GM23338 (cell line): ENCODE measurements around the gene FAM9A. TPM values are rescaled to one million over a fixed set of nuclear protein-coding genes. Genes with fewer than 3 reads are reported as not detected.

Source experiments
- ATAC-seq: fragments of 200-7000 bp; cut with Tn5 transposase; 3 replicates; pipeline ENCODE4 v1.9.1; 2020
- DNase-seq: peaks from one replicate; pipeline ENCODE4 v3.0.0-alpha.2; 2015; ENCODE audit warnings: low spot score
- H2AFZ ChIP-seq: fragments of 200-600 bp; sonication (generic); 2 replicates; pipeline ENCODE4 v1.8.0; 2016; ENCODE audit warnings: antibody characterized with exemption, mild to moderate bottlenecking, moderate library complexity
- H3F3A ChIP-seq: fragments of 200-600 bp; sonication (generic); replicated peaks from 2 replicates; pipeline ENCODE4 v1.8.0; 2017; ENCODE audit warnings: antibody characterized with exemption, mixed run types, low read depth
- H3K27ac ChIP-seq: fragments of 200-600 bp; sonication (generic); 2 replicates; pipeline ENCODE4 v1.6.1; 2016; ENCODE audit warnings: low read depth
- H3K27me3 ChIP-seq: fragments of 200-600 bp; sonication (generic); 2 replicates; pipeline ENCODE4 v1.8.0; 2016; ENCODE audit warnings: mild to moderate bottlenecking, mixed run types, moderate library complexity; ENCODE audit not compliant: insufficient read depth
- H3K36me3 ChIP-seq: fragments of 200-600 bp; sonication (generic); 2 replicates; pipeline ENCODE4 v1.8.0; 2016; ENCODE audit warnings: mild to moderate bottlenecking; ENCODE audit not compliant: insufficient read depth
- H3K4me1 ChIP-seq: fragments of 200-600 bp; sonication (generic); 2 replicates; pipeline ENCODE4 v1.8.0; 2016; ENCODE audit warnings: mild to moderate bottlenecking, moderate library complexity; ENCODE audit not compliant: insufficient read depth
- H3K4me2 ChIP-seq: fragments of 200-600 bp; sonication (generic); 2 replicates; pipeline ENCODE4 v1.7.1; 2017; ENCODE audit warnings: mixed run types
- H3K4me3 ChIP-seq: fragments of 200-600 bp; sonication (generic); 2 replicates; pipeline ENCODE4 v1.6.1; 2016; ENCODE audit warnings: mixed run types
- H3K79me2 ChIP-seq: fragments of 200-600 bp; sonication (generic); replicated peaks from 2 replicates; pipeline ENCODE4 v1.8.0; 2017; ENCODE audit warnings: mild to moderate bottlenecking; ENCODE audit not compliant: insufficient read depth
- H3K9me2 ChIP-seq: fragments of 200-600 bp; sonication (generic); 2 replicates; pipeline ENCODE4 v1.8.0; 2017; ENCODE audit not compliant: insufficient read depth
- H4K20me1 ChIP-seq: fragments of 200-600 bp; sonication (generic); replicated peaks from 2 replicates; pipeline ENCODE4 v1.8.0; 2017; ENCODE audit warnings: mild to moderate bottlenecking; ENCODE audit not compliant: insufficient read depth
- H3K27ac Mint-ChIP-seq: 2 replicates; pipeline ENCODE4 v1.8.0; 2020; ENCODE audit warnings: inconsistent platforms, mild to moderate bottlenecking, moderate library complexity, mixed read lengths
- H3K27me3 Mint-ChIP-seq: 3 replicates; pipeline ENCODE4 v1.8.0; 2022; ENCODE audit warnings: low read depth, mild to moderate bottlenecking, moderate library complexity, mixed read lengths, inconsistent platforms; ENCODE audit not compliant: insufficient read depth, poor library complexity
- H3K36me3 Mint-ChIP-seq: 3 replicates; pipeline ENCODE4 v1.8.0; 2021; ENCODE audit warnings: low read depth, mild to moderate bottlenecking, inconsistent platforms, moderate library complexity, mixed read lengths
- H3K4me1 Mint-ChIP-seq: 3 replicates; pipeline ENCODE4 v1.8.0; 2020; ENCODE audit warnings: mild to moderate bottlenecking, inconsistent platforms, mixed read lengths
- H3K4me3 Mint-ChIP-seq: 3 replicates; pipeline ENCODE4 v1.8.0; 2021; ENCODE audit warnings: moderate library complexity, mild to moderate bottlenecking, inconsistent platforms, mixed read lengths
- H3K9me3 Mint-ChIP-seq: 3 replicates; pipeline ENCODE4 v1.8.0; 2020; ENCODE audit warnings: moderate library complexity, mild to moderate bottlenecking, inconsistent platforms, mixed read lengths
- CREB1 ChIP-seq: fragments of 250-450 bp; sonication (Bioruptor Pico); IDR thresholded peaks from 2 replicates; pipeline ENCODE4 v1.5.0; 2020; ENCODE audit warnings: low read depth, mild to moderate bottlenecking, moderate library complexity
- EZH2 ChIP-seq: fragments of 200-600 bp; sonication (generic); IDR thresholded peaks from one replicate; pipeline ENCODE4 v1.8.0; 2017; ENCODE audit warnings: antibody characterized with exemption, mild to moderate bottlenecking, low read depth; ENCODE audit not compliant: unreplicated experiment
- EZH2phosphoT487 ChIP-seq: fragments of 200-600 bp; sonication (generic); IDR thresholded peaks from one replicate; pipeline ENCODE4 v1.8.1; 2018; ENCODE audit warnings: antibody characterized with exemption; ENCODE audit not compliant: unreplicated experiment
- JUNB ChIP-seq: IDR thresholded peaks from one replicate; pipeline ENCODE4 v1.6.1; 2016; ENCODE audit warnings: antibody characterized with exemption; ENCODE audit not compliant: unreplicated experiment
- NANOG ChIP-seq: IDR thresholded peaks from 2 replicates; pipeline ENCODE4 v1.6.1; 2016; ENCODE audit warnings: antibody characterized with exemption, borderline replicate concordance
- POLR2AphosphoS5 ChIP-seq: IDR thresholded peaks from 2 replicates; pipeline ENCODE4 v1.6.1; 2016; ENCODE audit warnings: antibody characterized with exemption, low read depth
- REST ChIP-seq: IDR thresholded peaks from one replicate; pipeline ENCODE4 v1.6.1; 2018; ENCODE audit warnings: antibody characterized with exemption; ENCODE audit not compliant: unreplicated experiment
- STAT1 ChIP-seq: IDR thresholded peaks from one replicate; pipeline ENCODE4 v1.6.1; 2016; ENCODE audit warnings: antibody characterized with exemption; ENCODE audit not compliant: unreplicated experiment
- ZNF114 ChIP-seq: fragments of 250-450 bp; sonication (Bioruptor Pico); IDR thresholded peaks from 2 replicates; pipeline ENCODE4 v1.5.0; 2020; ENCODE audit warnings: mild to moderate bottlenecking, moderate library complexity
- ZNF331 ChIP-seq: fragments of 250-450 bp; sonication (Bioruptor Pico); IDR thresholded peaks from 2 replicates; pipeline ENCODE4 v1.5.0; 2020; ENCODE audit warnings: low read depth, mild to moderate bottlenecking, moderate library complexity
- polyA plus RNA-seq: library from polyadenylated mRNA; unstranded; fragments of >200 nt; fragmentation: Nextera tagmentation; extraction: Ambion mirVana; gene quantifications from 2 replicates; pipeline ENCODE4 v1.2.1, GENCODE V29; 2016
- total RNA-seq: library from RNA; depleted of rRNA; stranded (reverse); fragments of >200 nt; shearing (Covaris generic); gene quantifications from 2 replicates; pipeline ENCODE4 v1.2.3, GENCODE V29; 2014
- TF ChIP-seq, protein P1 (sequence below): IDR thresholded peaks from 2 replicates; pipeline ENCODE4 v1.6.1; 2016; ENCODE audit warnings: antibody characterized with exemption
- TF ChIP-seq, protein P2 (sequence below), 2 experiments: fragments of 200-600 bp in 1 of 2; sonication (generic) in 1 of 2; conservative IDR thresholded peaks; 2 replicates each; pipeline versions ENCODE4 v1.5.1 to v1.6.1; 2016 to 2017; ENCODE audit warnings: antibody characterized with exemption in 2 of 2, low read depth in 2 of 2, mild to moderate bottlenecking in 2 of 2, moderate library complexity in 1 of 2
- TF ChIP-seq, protein P3 (sequence below): fragments of 250-450 bp; sonication (Bioruptor Pico); IDR thresholded peaks from 2 replicates; pipeline ENCODE4 v1.5.0; 2020; ENCODE audit warnings: mild to moderate bottlenecking, moderate library complexity

The FAM9A gene
- total and polyA plus RNA-seq, 2 experiments from 2014 or later: not detected

GRCh38 chrX:8808661-8809060 lies 7.5 kb upstream of the FAM9A start:
- Mint-ChIP-seq H3K27me3 (peaks cover 2% of the 10 kb centered on the region), H3K36me3 (no peaks in the 10 kb centered on the region), H3K27ac (no peak overlapping the region), H3K4me1 (no peaks in the 10 kb centered on the region), H3K9me3 (no peaks in the 10 kb centered on the region), H3K4me3 (no peak overlapping the region)
- Histone ChIP-seq H3K4me2 (no peak overlapping the region), H3K27me3 (no peaks in the 10 kb centered on the region), H3K4me3 (no peak overlapping the region), H4K20me1 (no peaks in the 10 kb centered on the region), H3F3A (no peaks in the 10 kb centered on the region), H3K9me2 (no peaks in the 10 kb centered on the region), H2AFZ (no peak overlapping the region), H3K36me3 (no peaks in the 10 kb centered on the region), H3K79me2 (no peaks in the 10 kb centered on the region), H3K27ac (no peak overlapping the region), H3K4me1 (no peaks in the 10 kb centered on the region)
- DNase-seq: no peak
- ATAC-seq: no peak
- TF ChIP-seq, protein P1, sequence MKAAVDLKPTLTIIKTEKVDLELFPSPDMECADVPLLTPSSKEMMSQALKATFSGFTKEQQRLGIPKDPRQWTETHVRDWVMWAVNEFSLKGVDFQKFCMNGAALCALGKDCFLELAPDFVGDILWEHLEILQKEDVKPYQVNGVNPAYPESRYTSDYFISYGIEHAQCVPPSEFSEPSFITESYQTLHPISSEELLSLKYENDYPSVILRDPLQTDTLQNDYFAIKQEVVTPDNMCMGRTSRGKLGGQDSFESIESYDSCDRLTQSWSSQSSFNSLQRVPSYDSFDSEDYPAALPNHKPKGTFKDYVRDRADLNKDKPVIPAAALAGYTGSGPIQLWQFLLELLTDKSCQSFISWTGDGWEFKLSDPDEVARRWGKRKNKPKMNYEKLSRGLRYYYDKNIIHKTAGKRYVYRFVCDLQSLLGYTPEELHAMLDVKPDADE: no peak
- TF ChIP-seq ZNF331 (CRISPR knock-in tag) (no peak), ZNF114 (CRISPR knock-in tag) (no peak), POLR2AphosphoS5 (no peak), EZH2phosphoT487 (no peak), CREB1 (CRISPR knock-in tag) (no peak), STAT1 (no peak), JUNB (no peak), REST (no peak), NANOG (no peak), EZH2 (no peak)
- TF ChIP-seq, protein P2, sequence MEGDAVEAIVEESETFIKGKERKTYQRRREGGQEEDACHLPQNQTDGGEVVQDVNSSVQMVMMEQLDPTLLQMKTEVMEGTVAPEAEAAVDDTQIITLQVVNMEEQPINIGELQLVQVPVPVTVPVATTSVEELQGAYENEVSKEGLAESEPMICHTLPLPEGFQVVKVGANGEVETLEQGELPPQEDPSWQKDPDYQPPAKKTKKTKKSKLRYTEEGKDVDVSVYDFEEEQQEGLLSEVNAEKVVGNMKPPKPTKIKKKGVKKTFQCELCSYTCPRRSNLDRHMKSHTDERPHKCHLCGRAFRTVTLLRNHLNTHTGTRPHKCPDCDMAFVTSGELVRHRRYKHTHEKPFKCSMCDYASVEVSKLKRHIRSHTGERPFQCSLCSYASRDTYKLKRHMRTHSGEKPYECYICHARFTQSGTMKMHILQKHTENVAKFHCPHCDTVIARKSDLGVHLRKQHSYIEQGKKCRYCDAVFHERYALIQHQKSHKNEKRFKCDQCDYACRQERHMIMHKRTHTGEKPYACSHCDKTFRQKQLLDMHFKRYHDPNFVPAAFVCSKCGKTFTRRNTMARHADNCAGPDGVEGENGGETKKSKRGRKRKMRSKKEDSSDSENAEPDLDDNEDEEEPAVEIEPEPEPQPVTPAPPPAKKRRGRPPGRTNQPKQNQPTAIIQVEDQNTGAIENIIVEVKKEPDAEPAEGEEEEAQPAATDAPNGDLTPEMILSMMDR (conservative IDR thresholded peaks at IDR 0.05; ENCODE audit: low read depth in 2 of 2): no peak
- TF ChIP-seq, protein P3, sequence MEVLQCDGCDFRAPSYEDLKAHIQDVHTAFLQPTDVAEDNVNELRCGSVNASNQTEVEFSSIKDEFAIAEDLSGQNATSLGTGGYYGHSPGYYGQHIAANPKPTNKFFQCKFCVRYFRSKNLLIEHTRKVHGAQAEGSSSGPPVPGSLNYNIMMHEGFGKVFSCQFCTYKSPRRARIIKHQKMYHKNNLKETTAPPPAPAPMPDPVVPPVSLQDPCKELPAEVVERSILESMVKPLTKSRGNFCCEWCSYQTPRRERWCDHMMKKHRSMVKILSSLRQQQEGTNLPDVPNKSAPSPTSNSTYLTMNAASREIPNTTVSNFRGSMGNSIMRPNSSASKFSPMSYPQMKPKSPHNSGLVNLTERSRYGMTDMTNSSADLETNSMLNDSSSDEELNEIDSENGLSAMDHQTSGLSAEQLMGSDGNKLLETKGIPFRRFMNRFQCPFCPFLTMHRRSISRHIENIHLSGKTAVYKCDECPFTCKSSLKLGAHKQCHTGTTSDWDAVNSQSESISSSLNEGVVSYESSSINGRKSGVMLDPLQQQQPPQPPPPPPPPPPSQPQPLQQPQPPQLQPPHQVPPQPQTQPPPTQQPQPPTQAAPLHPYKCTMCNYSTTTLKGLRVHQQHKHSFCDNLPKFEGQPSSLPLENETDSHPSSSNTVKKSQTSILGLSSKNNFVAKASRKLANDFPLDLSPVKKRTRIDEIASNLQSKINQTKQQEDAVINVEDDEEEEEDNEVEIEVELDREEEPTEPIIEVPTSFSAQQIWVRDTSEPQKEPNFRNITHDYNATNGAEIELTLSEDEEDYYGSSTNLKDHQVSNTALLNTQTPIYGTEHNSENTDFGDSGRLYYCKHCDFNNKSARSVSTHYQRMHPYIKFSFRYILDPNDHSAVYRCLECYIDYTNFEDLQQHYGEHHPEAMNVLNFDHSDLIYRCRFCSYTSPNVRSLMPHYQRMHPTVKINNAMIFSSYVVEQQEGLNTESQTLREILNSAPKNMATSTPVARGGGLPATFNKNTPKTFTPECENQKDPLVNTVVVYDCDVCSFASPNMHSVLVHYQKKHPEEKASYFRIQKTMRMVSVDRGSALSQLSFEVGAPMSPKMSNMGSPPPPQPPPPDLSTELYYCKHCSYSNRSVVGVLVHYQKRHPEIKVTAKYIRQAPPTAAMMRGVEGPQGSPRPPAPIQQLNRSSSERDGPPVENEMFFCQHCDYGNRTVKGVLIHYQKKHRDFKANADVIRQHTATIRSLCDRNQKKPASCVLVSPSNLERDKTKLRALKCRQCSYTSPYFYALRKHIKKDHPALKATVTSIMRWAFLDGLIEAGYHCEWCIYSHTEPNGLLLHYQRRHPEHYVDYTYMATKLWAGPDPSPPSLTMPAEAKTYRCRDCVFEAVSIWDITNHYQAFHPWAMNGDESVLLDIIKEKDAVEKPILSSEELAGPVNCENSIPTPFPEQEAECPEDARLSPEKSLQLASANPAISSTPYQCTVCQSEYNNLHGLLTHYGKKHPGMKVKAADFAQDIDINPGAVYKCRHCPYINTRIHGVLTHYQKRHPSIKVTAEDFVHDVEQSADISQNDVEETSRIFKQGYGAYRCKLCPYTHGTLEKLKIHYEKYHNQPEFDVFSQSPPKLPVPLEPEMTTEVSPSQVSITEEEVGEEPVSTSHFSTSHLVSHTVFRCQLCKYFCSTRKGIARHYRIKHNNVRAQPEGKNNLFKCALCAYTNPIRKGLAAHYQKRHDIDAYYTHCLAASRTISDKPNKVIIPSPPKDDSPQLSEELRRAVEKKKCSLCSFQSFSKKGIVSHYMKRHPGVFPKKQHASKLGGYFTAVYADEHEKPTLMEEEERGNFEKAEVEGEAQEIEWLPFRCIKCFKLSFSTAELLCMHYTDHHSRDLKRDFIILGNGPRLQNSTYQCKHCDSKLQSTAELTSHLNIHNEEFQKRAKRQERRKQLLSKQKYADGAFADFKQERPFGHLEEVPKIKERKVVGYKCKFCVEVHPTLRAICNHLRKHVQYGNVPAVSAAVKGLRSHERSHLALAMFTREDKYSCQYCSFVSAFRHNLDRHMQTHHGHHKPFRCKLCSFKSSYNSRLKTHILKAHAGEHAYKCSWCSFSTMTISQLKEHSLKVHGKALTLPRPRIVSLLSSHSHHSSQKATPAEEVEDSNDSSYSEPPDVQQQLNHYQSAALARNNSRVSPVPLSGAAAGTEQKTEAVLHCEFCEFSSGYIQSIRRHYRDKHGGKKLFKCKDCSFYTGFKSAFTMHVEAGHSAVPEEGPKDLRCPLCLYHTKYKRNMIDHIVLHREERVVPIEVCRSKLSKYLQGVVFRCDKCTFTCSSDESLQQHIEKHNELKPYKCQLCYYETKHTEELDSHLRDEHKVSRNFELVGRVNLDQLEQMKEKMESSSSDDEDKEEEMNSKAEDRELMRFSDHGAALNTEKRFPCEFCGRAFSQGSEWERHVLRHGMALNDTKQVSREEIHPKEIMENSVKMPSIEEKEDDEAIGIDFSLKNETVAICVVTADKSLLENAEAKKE: no peak
